NCI-H226 (cell line): Measurements from ENCODE around the gene LCE2D.
A peak's percentile ranks its signal among the peaks of the same experiment; 100 is the strongest.
"Not testable (repeated sequence)": the region's sequence is repeated elsewhere in the genome, so short reads cannot be mapped to it uniquely, and the experiment has no call there.

Experiments
- DNase-seq: peaks from one replicate; pipeline ENCODE4 v3.0.0-alpha.2; 2015

Gene LCE2D

GRCh38 chr1:152663098-152663497, at the start of gene LCE2D:
Gene LCE2D, plus strand, starts transcription at chr1:152663380. Its CDS starts 726 bp downstream, at chr1:152664106.
- DNase-seq = no peak

GRCh38 chr1:152613511-152613910, 49.7 kb upstream of the LCE2D start, which contains the start of gene LCE3B:
Gene LCE3B, plus strand, starts transcription at chr1:152613811. Its CDS starts 0 bp downstream, at chr1:152613811.
- no peak for DNase-seq

- no peak for DNase-seq
These were observed 41.2 kb upstream of the LCE2D start for GRCh38 chr1:152621993-152622392.

GRCh38 chr1:152622803-152623202, 40.4 kb upstream of the LCE2D start, which contains the start of gene LCE3A:
Gene LCE3A, minus strand, starts transcription at chr1:152623103. Its CDS starts 0 bp downstream, at chr1:152623103.
- DNase-seq = no peak

DNA sequence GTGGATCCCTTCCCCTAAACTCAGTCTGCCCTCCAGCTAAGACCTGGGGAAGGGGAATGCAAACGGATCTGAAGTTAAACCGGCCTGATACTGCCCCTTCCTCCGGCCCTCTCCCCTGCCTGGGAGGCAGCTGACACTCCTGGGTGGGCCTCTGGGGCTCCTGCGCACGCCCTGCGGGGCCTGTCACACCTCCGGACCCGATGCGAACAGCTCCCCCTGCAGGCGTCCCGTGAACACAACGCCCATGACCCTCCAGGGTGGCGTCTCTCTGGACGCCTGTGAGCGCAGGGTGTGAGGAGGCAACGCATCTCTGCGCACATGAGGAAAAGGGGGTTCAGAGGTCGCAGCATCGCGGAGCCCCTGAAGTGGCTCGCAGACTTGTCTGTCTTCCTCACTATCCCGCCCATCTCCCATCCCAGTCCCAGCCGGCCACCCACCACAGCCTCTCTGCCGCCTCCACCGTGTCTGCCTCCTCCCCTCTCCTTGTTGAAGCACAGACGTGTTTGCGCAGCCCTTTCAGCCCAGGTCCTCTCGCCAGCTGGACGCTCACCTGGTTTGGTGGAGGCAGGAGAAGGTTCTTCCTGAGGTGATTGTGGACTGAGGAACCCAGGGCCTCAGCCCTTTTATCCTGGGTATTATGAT, 39.9 kb upstream of the LCE2D start:
- DNase-seq = no peak

- DNase-seq = no peak
These were observed 36.4 kb upstream of the LCE2D start for GRCh38 chr1:152626744-152627143.

GRCh38 chr1:152630596-152630995, 32.6 kb upstream of the LCE2D start:
- no peak for DNase-seq

- DNase-seq = no peak
These were observed 22.8 kb upstream of the LCE2D start for GRCh38 chr1:152640351-152640750.

- no peak for DNase-seq
These were observed 19.2 kb upstream of the LCE2D start for GRCh38 chr1:152643945-152644344.

DNA sequence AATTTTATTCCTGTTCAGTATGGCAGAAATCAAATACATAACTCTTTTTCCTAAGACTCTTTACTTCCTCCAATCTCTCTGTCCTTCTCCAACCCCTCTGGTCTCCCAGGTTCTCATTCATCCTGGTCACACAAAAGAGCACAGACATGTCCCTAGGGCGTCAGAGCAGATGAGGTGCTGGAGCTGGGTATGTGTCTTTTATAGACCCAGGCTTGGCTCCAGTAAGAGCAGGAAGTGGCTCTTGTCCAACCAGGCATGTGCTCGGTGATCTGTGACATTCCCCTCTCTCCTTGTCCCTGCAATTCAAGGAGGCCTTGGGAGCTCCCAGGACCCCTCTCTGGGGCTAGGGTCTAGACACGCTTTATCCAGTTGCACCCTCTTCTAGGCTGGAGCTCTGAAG, 18.0 kb upstream of the LCE2D start:
- no peak for DNase-seq

DNA sequence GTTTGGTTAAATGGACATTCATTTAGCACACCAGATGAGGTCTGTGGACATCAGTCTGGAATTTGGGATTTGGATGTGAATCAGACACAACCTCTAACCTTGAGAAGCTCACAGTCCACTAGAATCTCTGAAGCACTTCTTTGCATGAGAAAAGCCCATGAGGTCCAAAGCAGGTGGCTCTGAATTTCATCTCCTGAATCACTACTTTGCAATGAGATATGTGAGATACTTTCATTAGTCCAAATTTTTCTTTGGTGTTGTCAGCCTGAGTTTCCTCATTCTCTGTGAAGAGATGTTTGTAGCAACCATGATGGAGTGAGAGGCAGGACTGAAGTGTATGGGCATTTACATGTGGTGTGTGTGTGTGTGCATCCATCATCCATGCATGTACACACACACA, 16.5 kb upstream of the LCE2D start:
- no peak for DNase-seq

DNA sequence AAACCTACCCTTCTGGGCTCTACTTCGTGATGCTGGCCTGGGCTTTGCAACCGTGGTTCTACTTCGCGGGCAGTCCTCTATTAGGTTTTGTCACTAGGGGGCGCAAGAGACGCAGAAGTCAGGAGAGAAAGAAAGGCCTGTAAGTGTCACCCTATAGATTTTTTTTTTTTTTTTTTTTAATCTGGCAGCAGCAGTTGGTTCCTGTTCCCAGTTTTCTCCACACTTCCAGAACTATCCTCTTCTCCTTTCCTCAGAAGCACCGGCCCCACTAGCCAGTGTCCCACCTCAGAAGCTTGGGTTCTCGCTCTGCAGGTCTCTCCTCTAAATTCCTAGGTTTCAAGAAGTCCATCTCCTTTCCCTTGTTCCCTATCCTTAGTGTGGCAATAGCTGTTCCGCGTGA, 9.1 kb upstream of the LCE2D start:
- DNase-seq = peak; percentile 48

- DNase-seq = no peak
These were observed 6.7 kb upstream of the LCE2D start for GRCh38 chr1:152656459-152656858.

- no peak for DNase-seq
These were observed 5.5 kb upstream of the LCE2D start for GRCh38 chr1:152657677-152658076.

DNA sequence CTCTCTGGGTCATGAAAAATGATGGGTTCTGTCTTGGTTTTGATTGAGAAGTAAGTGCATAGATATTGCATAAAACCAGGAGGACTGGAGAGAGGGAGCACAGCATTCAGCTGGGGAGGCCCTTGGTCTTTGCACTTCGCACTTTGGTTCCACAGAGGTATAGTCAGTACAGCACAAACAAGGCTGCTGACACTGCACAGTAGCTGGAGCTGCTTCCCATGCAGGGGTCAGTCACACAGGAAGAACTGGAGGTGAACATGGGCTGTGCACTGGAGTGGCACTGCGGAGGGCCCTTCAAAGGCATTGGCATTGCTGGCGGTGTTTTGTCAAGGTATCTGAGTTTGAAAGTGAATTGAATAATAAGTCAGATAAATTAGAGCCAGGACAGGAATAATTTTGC, 4.5 kb upstream of the LCE2D start:
- DNase-seq = no peak

DNA sequence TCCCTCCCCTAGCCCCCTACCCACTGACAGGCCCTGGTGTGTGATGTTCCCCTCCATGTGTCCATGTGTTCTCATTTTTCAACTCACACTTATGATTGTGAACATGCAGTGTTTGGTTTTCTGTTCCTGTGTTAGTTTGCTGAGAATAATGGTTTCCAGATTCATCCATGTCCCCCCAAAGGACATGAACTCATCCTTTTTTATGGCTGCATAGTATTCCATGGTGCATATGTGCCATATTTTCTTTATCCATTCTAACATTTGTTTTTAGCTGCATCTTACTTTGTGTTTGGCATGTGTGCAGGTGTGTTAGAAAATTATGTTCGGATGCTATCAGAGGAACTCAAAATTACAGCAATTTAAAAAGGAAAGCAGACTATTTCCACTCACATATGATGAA, 3.0 kb downstream of the LCE2D start:
- DNase-seq = not testable (repeated sequence)

- DNase-seq = no peak
These were observed 4.5 kb downstream of the LCE2D start for GRCh38 chr1:152667648-152668047.

- DNase-seq = no peak
These were observed 9.8 kb downstream of the LCE2D start for GRCh38 chr1:152673016-152673415.

- not testable (repeated sequence) for DNase-seq
These were observed 11.8 kb downstream of the LCE2D start, which contains the start of gene LCE2C for GRCh38 chr1:152674983-152675382. Gene LCE2C, plus strand, starts transcription at chr1:152675279. Its CDS starts 737 bp downstream, at chr1:152676016.

- no peak for DNase-seq
These were observed 16.3 kb downstream of the LCE2D start for GRCh38 chr1:152679459-152679858.

DNA sequence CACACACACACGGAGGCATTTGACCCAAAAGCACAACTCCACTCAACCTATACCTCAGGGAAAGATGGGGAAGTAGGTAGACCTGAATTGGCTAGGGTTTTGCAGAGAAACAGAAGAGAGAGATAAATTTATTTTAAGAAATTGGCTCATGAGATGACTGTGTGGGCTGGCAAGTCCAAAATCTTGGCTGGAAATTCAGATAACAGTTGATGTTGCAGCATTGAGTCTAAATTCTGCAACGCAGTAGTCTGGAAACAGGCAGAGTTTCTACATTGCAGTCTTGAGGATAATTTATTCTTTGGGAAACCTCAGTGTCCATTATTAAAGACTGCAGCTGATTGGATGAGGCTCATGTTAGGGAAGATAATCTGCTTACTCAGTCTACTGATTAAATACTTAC, 18.4 kb downstream of the LCE2D start:
- DNase-seq = no peak

DNA sequence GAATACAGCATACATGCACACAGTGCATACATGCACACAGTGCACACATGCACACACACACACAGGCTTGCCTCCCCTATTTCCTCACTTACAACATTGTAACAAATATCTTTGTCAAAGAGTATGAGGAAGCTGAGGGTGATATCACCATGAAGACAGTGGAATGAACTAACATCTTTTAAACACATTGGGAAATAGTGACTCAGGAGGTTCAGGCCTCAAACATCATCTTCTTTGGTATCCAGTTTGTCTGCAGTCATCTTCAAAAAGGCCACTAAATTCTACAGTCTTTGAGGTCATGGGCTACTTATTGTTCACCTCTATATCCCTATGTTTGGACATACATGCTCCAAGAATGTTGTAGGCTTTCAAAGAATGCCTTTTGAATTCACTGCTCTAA, 20.7 kb downstream of the LCE2D start:
- no peak for DNase-seq

DNA sequence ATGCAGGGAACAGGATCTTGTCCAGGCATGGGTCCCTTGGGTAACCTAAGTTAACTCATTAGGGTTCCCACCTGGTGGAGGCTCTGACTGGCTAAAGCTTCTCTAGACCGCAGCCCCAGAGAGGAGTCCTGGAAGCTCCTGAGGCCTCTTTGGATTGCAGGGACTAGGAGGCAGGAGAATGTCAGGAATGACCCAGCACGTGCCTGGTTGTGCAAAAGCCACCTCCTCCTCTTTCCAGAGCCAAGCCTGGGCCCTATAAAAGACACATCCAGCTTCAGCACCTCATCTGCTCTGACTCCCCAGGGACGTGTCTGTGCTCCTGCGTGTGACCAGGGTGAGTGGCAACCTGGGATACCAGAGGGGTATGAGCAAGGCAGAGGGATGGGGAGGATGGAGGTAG, 22.6 kb downstream of the LCE2D start, which contains the start of gene LCE2B:
TSS of gene LCE2B (plus strand) at position 301 of the 400 bp plus-strand sequence. CDS start 721 bp downstream, outside the sequence.
- not testable (repeated sequence) for DNase-seq

DNA sequence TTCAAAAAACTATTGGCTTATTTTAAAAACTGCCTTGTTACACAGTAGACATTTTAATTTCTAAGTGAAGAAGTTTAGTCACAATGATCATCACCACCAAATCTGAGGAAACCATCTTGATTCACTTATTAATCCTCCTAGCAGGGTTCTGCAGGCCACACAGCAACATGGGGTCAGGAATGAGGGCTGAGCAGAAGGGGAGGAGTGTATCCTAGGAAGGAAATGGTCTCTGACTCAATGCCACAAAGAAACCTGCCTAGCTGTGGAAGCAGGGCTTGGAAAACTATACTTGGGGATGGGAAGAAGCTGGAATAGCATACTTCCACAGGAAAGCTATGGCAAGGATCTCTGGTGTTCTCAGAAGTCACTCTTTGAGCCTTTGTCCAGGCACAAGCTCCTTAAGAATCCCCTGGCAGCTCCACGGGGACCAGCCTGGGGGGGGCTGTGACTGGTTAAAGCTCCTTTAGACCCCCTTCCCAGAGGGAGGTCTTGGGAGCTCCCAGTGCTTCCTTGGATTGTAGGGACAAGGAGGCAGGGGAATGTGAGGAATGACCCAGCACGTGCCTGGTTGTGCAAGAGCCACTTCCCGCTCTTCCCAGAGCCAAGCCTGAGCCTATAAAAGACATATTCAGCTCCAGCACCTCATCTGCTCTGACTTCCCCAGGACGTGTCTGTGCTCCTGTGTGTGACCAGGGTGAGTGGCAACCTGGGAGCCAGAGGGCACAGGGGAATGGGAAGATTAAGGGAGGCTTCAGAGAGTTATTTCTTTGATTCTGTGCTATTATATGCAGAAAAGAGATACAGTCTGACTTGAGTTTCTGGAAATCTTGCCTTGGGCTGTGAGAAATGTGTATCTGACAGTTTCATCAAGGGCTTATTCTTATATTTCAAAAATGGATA, 34.8 kb downstream of the LCE2D start, which contains the start of gene LCE2A:
TSS of gene LCE2A (plus strand) at position 645 of the 900 bp plus-strand sequence. CDS start 557 bp downstream, outside the sequence.
- DNase-seq = no peak
